Stimulated activated CD8-positive, alpha-beta memory T cell treated with anti-CD3 and anti-CD28 coated beads, Interleukin-4, amount 100 ng/mL, for 4 hours (primary cell): ENCODE results near the gene DYNAP.

Experiments used
- DNase-seq, 2 donors: peaks; one replicate each; pipeline ENCODE4 v3.0.0-alpha.2; 2020; ENCODE audit warnings: low read depth in 2 of 2, low spot score in 1 of 2

Gene DYNAP, protein sequence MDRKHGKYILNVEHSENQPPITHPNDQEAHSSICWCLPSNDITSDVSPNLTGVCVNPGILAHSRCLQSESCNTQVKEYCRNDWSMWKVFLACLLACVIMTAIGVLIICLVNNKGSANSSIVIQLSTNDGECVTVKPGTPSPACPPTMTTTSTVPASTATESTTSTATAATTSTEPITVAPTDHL

DNA sequence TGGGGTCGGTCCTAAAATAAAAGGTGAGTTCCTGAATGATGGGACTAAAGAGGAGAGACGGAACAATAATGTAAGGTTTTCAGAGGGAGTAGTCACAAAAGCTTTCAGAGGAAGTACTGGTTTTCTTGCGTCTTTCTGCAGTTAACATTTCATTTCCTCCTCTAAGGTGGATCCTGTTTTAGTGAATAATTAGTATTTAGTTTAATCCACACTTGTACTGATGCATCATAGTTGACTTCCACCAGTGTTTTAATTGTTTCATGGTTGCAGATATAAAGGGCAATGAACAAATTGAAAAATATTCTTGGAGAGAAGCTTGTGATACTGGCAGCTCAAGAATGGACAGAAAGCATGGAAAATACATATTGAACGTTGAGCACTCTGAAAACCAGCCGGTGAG lies at the start of gene DYNAP:
Gene DYNAP (plus strand): TSS at position 301 of the 400 bp plus-strand sequence. CDS start 38 bp downstream, at position 339.
- no peak for DNase-seq

DNA sequence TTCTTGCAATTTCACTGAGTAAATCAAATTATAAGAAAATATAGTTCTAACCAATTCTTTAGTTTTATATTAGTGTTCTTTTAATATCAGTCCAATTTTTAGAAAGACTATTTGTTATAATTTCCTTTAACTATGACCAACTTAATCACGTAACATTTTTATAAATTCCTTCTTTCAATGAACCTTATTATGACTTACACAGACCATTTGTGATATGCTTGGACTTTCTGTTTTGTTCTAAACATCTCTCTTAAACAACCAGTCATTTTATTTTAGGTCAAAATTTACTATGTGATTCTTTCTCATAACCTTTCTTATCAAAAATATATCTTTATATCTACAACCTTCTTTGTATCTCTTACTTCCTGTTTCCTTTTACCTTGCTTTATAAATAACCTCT lies 39.5 kb upstream of the DYNAP start:
- no peak for DNase-seq

DNA sequence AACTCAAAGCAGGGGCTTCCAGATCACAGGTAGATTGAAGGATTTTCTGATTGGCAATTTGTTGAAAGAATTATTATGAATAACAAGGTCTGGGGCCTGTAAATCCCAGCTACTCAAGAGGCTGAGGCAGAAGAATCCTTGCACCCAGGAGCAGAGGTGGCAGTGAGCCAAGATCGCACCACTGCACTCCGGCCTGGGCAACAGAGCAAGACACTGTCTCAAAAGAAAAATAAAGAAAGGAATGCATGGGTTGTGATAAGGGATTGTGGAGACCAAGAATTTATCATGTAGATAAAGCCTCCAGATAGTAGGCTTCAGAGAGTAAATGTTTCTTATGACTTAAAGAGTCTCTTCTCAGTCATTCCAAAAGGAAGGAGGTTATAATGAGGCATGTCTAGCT lies 35.8 kb upstream of the DYNAP start:
- no peak for DNase-seq

DNA sequence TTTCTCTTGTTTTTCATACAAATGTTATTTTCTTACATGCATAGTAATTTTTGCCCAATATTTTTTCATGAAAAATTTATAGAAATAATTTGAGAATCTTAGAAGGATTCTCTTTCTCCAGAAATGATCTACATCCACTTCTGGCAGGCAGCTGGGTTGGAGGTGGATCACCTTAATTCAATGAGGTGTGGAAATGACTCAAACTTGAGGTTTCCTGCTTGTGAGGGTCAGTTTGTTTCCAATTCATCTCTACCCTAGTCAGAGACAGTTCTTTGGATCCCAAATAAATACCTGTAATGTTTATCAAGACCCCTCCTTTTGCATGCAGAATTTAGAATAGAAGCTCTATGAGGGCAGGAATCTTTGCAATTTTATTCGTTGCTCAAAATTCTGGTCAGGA lies 35.0 kb upstream of the DYNAP start:
- DNase-seq = no peak

DNA sequence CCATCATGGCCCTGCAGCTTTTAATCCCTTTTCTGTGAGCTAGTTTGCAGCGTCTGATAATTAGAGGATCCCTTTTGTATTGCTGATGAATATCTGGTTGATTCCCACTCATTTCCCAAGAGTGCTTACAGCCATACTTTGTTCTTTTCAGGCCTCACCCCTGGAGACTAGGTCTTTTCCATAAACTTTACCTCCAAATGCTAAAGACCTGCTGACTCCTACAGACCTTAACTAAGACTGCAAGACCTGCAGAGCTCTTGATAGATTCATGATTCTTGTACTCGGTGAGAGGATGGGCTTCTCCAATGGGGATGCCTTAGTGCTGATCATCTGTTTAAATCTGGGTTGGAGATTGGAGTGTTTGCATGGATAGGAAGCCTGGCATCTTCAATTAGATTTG lies 33.1 kb upstream of the DYNAP start:
- DNase-seq = no peak

DNA sequence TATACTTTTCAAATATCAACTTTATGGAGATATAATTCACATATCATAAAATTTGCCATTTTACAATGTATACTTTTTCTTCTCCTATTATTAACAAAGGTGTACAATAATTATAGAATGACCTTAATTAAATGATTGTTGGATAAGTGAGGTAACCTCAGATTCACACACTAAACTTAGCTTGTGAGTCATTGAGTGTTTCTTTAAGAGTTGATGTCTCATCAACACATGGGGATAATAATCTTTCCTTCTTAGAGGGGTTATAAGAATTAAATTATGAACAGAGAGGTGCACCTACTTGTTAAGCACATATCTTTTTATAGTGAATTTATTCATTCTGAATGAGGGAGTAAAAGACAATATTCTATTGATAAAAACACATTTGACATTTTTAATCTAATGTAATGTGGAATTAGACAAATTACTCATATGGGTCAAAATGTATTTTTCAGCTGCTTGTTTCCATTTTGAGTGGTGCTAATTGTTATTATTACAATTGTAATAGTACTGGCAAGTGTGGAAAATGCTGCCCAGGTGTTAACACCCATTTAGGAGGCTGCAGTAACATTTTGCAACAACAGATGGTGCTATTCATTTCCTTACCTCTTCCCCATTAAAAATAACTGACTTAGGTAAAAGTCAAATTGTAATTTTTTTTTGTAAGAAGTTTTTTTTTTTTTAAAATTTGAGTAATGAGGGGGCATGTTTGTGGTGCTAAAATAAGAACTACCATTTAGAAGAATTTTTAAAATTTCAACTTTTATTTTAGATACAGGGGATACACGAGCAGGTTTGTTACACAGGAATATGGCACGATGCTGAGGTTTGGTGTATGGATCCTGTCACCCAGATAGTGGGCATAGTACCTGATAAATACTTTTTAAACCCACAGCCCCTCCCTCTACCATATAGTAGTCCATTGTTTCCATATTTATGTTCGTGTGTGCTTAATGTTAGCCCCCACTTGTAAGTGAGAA lies 32.1 kb upstream of the DYNAP start:
- no peak for DNase-seq

DNA sequence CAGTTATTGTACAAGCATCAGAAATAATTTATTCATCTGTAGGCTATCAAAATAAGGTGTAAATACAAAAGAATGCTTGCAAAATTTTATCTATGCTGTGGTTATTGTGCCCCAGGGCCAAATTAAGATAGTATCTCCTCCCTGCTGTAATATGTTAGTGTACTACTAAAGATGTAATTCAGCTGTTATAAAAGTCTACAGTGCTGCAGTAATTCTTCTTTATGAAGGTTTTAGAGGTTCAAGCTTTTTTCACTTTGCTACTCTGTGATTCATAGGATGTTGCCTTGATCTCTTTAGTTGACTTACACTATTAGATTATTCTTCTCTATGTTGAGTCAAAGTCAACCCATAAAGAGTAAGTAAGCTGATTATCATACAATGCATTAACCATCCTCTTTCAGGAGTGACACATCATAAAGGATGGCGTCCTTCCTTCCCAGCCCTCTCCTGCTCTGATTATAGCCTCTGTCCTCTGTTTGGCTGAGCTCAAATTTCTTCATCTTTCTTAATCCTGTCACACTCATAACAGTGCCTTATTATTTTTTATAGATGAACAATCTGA lies 29.3 kb upstream of the DYNAP start:
- DNase-seq = no peak

DNA sequence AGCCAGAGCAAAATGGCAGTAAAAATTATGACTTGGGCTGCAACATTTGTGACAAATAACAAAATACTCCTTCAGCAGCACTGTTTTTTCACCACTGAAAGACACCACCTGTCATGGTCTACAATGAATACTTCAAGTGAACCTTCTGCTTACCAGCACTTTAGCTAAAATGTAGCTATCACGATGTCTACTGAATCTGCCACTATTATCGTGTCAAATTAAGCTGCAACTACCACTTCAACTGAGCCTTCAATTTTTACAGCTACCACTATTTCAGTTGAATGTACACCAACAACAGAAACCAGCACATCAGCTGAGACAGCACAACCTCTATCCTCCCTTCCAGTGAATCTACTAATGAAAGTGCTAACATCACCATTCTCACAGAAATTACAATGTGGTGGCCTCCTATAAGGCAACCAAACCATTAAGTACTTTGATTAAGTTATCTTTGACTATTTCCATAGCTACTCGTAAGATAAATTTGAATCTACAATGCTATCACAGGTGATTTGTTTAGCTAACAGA lies 10.8 kb upstream of the DYNAP start:
- DNase-seq = no peak

DNA sequence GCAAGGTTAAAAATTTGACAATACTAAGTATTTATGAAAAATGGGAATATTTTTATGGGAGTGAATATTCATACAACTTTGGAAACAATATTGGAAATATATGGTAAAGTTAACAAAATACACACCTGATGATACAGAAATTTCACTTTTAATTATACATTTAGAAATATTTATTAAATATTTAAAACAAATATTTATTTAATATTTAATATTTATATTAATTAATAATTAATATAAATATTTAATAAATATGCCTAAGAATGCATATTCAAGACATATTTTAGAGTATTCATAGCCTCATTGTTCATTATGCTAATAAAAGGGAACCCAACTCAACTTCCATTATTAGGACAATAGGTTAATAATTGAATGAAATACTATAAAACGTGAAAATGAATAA lies 7.0 kb upstream of the DYNAP start:
- no peak for DNase-seq

DNA sequence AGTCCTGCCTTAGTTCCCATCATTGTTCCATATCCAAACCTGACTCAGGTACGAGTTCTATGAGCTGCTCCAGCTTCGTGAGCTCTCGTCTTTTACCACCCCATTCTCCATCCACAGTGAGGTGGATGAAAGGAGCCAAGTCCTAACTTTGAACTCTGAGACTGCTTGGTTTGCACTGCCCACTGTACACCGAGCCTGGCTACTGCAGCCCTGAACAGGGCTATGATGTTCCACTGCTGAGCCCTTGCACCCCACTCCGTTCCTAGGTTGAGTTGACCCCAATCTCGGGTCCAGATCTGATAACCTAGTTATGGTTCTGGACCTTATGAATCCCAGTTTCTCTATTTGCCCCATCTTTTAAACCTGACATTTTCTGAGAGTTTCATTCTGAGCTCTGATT lies 5.3 kb upstream of the DYNAP start:
- DNase-seq = no peak

DNA sequence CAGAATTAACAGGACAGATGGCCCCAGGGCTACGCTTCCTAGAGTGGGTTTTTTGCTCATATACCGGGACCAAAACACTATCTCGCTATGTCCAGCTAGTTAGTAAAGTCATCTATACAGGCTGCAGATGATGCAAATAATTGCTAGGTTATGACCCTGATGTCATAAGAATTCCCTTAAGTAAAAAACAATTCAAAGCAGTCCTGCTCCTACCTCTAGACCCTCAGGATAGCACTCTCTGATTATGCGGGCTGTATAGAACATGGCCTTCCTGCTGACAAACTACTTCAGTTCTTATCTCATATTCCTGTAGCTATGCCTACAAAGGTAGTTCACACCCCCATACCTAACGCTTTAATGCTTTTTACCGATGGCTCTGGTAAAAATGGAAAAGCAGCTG lies 13.2 kb downstream of the DYNAP start:
- no peak for DNase-seq

DNA sequence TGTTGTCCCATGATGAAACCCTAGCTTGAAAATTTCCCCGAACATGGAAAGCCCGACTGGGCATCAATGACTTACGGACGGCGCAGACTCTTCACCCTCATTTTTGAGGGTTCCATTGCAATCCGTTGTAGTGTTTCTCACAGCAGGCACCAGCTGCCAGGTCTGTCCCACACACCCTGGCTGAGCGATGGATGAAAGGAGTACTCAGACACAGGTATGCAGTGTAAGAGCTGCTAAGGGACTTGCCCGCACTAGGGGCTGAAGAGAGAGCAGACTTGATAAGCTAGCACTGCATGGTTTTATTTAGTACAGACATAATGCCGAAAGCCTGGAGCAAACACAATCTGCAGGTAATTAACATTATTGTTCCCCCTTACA lies 15.8 kb downstream of the DYNAP start:
- no peak for DNase-seq

DNA sequence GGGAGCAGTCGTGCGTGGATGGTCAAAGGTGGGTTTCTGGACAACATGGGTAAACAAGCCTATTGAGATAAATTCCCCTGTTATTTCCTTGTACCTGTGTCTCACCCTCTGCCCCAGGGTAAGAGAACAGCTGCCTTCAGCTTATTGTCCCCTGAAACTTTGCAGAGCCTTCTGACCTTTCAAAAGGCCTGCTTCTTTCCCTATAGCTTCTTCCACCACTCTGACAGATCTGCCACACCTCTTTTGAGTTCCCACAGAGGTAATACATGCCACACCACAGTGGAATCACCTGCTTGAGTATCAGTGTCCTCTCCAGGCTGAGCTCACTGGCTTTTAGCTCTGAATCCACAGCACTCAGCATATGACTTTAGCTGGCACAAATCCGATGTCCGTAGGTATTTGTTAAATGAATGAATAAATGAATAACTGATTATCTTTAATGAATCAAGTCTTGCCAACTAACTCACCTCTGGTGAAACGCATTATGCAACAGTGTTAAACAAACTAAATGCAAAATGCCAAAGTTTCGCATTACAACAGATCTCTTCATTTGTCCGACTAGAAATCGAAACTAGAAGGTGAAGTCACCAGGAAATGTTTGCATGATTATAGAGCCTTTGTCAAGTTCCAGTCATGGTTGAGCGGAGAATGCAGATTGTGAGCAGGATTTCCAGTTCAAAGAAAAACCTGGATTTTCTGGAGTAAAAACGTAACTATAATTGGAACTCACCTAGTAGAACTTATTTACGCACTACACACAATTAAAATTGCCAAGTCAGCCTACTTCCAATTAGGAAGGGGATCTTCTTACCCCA lies 16.4 kb downstream of the DYNAP start:
- no peak for DNase-seq

DNA sequence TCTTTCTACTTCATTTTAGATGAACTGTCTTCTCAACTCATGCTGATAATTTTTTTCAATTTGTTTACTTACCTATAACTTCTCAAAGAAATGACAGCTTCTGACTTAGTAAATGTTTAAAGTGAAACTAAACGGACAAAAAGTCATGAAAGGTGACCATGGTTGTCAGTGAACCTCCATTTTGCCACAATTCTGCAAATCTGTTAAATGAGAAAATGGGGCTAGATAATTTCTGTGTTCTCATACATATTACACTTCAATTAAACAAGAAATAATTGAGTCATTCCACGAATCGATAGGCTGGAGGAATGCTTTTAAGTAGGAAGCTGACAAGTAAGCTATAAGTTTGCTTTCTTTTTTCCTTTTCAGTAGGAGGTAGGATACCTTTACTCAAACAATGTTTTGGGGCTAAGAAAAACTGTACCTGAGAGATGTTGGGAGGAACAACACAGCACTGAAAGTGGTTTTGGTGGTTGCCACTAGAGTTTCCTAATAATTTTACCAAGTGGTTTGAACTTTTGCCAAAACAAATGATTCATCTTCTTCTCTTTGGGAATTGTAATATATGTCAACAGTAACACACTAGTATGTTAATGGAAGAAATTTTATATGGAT lies 17.1 kb downstream of the DYNAP start:
- no peak for DNase-seq

DNA sequence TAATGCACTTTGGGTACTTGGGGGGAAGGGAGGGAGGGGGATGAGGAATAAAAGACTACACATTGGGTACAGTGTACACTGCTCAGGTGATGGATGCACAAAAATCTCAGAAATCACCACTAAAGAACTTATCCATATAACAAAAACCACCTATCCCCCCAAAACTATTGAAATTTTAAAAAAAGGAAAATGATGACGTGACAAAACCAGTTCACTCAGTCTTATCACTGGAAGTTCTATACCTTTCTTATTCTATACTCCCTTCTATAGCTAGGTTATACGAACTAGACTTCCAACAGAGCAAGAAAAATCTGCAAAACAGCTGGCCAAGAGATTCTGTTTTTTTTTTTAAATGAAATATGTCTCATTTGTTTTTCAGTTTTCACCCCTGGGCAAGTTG lies 20.8 kb downstream of the DYNAP start:
- DNase-seq = no peak

DNA sequence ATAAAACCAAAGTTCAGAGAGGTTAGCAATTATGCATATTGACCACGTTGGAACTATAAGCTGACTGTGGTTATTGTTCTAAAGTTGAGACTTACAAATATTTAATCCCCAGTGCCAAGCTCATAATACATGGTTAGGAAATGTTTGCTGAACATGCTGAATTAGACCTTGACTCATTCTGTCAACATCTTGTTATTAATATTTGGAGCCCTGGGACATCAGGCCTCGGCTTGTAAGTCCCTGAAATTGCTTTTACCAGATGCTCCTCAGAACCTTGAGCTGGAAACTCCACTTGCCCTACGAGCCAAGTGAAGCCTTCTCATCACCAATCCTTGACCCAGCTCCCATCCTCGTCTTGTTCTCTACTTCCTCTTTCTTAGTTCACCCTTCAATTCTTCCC lies 21.2 kb downstream of the DYNAP start:
- no peak for DNase-seq

DNA sequence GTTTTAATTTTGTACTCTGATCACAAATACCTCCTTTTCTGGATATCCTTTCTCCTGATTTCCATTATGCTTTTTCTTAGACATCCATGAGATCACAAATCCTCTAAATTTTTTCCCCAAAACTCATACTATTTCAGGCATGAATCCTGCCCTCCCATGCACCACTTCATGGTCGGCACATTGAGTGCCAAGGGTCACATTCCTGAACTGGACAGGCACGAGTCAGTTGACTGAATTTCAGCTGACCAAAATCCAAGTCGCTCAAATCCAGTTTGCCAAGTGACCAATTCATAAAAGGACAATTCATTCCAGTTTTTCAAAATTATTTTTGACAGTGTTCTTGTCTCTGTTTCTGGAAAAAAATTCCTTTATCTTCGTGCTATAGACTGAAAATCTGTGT lies 22.1 kb downstream of the DYNAP start:
- DNase-seq = no peak

DNA sequence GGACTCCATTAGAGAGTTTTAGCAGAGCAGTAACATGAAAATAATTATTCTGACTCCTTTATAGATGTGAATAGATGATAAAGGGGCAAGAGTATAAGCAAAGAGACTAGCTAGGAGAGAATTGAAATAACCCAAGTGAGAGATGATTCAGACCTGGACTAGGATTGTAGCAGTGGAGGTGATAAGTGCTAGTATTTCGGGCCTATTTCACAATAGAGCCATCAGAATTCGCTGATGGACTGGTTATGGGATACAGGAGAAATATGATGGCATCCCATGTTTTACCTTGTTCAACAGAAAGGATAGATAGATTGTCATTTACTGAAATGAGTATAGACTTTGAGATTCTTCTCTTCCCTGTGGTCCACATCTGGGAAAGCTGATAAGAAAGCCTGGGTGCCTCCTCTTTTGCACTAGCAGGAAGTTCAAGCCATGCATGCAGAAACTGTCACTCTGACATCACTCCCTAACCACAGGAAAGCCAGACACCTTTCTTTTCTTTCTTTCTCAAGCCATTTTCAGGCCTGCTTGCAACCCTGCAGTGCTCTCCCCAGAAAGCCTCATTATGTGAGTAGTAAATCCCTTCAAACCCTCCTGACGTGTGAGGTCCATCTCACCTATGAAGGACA lies 25.3 kb downstream of the DYNAP start:
- DNase-seq = no peak

DNA sequence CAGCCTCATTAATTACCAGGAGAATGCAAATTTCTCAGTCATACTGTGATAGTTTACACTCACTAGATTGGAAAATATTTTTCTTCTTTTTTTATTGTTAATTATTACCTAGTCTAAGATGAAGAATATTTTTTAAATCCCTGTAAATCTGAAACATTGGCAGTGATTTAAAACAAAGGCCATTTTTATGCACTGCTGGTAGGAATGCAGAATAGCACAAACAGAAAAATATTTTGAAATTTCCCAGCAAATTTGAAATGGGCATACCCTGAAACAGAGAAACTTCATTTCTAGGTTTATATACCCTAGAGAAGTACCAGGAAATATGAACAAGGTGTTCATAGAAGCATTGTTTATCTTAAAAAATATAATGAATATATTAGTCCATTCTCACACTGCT lies 31.0 kb downstream of the DYNAP start:
- no peak for DNase-seq

DNA sequence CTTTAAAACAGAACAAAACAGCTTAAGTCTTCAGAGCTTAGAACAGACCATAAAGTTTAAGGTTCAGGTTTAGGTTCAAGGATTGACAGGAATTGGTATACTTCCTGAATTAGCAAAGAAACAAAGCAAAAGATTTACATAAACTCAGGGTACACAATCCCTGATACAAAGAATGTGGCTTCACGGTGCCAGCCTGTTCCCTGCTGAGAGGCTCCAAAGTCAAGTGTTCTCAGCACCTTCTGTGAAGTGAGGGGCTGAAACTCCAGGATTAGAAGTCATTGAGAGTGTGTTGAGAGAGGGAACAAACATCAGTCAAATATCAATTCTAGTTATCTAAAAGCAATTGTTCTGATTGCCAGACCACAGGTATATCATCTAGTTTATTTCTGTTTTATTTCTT lies 35.7 kb downstream of the DYNAP start:
- DNase-seq = no peak
